Subcutaneous abdominal adipose tissue (tissue), 5 donors: ENCODE data around the gene FZR1.
"Not testable (repeated sequence)": the region's sequence is repeated elsewhere in the genome, so short reads cannot be mapped to it uniquely, and the experiment has no call there.

Source experiments
- H3K27ac ChIP-seq: one replicate; pipeline ENCODE4 v1.7.0; 2013; ENCODE audit warnings: low read depth, mild to moderate bottlenecking, inconsistent platforms, low read length, moderate library complexity
- H3K27me3 ChIP-seq, 5 donors: one replicate each; pipeline ENCODE4 v1.7.0; 2013; ENCODE audit warnings: low read length in 5 of 5, inconsistent platforms in 1 of 5; ENCODE audit not compliant: control insufficient read depth in 5 of 5, insufficient read depth in 4 of 5
- H3K36me3 ChIP-seq, 5 donors: one replicate each; pipeline ENCODE4 v1.7.0; 2013; ENCODE audit warnings: low read length in 5 of 5; ENCODE audit not compliant: control insufficient read depth in 5 of 5, insufficient read depth in 5 of 5
- H3K4me1 ChIP-seq, 5 donors: one replicate each; pipeline ENCODE4 v1.7.0; 2013; ENCODE audit warnings: low read length in 5 of 5, mild to moderate bottlenecking in 3 of 5, moderate library complexity in 1 of 5; ENCODE audit not compliant: control insufficient read depth in 5 of 5, insufficient read depth in 5 of 5
- H3K4me3 ChIP-seq, 5 donors: one replicate each; pipeline ENCODE4 v1.7.0; 2013; ENCODE audit warnings: low read length in 5 of 5, low read depth in 1 of 5
- H3K9ac ChIP-seq, 5 donors: one replicate each; pipeline ENCODE4 v1.7.0; 2013; ENCODE audit warnings: low read length in 5 of 5, mild to moderate bottlenecking in 4 of 5, moderate library complexity in 3 of 5
- H3K9me3 ChIP-seq, 5 donors: one replicate each; pipeline ENCODE4 v1.7.0; 2013; ENCODE audit warnings: low read length in 5 of 5; ENCODE audit not compliant: control insufficient read depth in 5 of 5
- donor health status: healthy.
- donor health status: healthy.
- donor health status: healthy.
- donor health status: healthy.
- donor health status: healthy.

Gene FZR1

GRCh38 chr19:3565139-3565538 is 59.0 kb downstream of the FZR1 start:
- no peaks in the 10 kb centered on the region for H3K9me3 ChIP-seq
- no peak overlapping the region for H3K4me3 ChIP-seq

GRCh38 chr19:3570042-3570441 is 63.9 kb downstream of the FZR1 start:
- not testable (repeated sequence) for H3K27me3 ChIP-seq, H3K36me3 ChIP-seq, H3K4me3 ChIP-seq, H3K27ac ChIP-seq, H3K9ac ChIP-seq, H3K9me3 ChIP-seq
- peaks cover 1 to 18% (median 16%) of the 10 kb centered on the region in 5 donors for H3K4me1 ChIP-seq

More at GRCh38 chr19:3565139-3565538, 59.0 kb downstream of the FZR1 start:
- H3K9ac ChIP-seq = no peak overlapping the region
- H3K36me3 ChIP-seq = no peaks in the 10 kb centered on the region
- no peaks in the 10 kb centered on the region for H3K4me1 ChIP-seq
- H3K27ac ChIP-seq = no peak overlapping the region
- no peaks in the 10 kb centered on the region for H3K27me3 ChIP-seq

- Histone ChIP-seq H3K9me3 (no peaks in the 10 kb centered on the region), H3K9ac (no peak overlapping the region), H3K27me3 (no peaks in the 10 kb centered on the region), H3K36me3 (peaks cover 0 to 6% (median 3%) of the 10 kb centered on the region in 5 donors), H3K4me3 (no peak overlapping the region), H3K4me1 (peaks cover 1 to 20% (median 16%) of the 10 kb centered on the region in 5 donors), H3K27ac (no peak overlapping the region)
Observed at GRCh38 chr19:3570606-3571011, 64.5 kb downstream of the FZR1 start.

- Histone ChIP-seq H3K9ac (peak overlapping the region in 4 of 5 donors; percentile 26 to 80 (median 66)), H3K27me3 (no peaks in the 10 kb centered on the region), H3K36me3 (peaks cover 0 to 15% (median 5%) of the 10 kb centered on the region in 5 donors), H3K27ac (no peak overlapping the region), H3K4me3 (peak overlapping the region; percentile 69 to 82 (median 74)), H3K4me1 (peaks cover 4 to 31% (median 28%) of the 10 kb centered on the region in 5 donors), H3K9me3 (no peaks in the 10 kb centered on the region)
Observed at GRCh38 chr19:3572132-3572854, 66.2 kb downstream of the FZR1 start.

- Histone ChIP-seq H3K9me3 (no peaks in the 10 kb centered on the region), H3K9ac (peak within 1 kb of the TSS in 4 of 5 donors; percentile 60 to 80 (median 72)), H3K4me3 (peak within 1 kb of the TSS; percentile 71 to 83 (median 82)), H3K27me3 (no peaks in the 10 kb centered on the region), H3K4me1 (peaks cover 4 to 31% (median 28%) of the 10 kb centered on the region in 5 donors), H3K36me3 (peaks cover 0 to 15% (median 5%) of the 10 kb centered on the region in 5 donors), H3K27ac (no peak within 1 kb of the TSS)
Observed at GRCh38 chr19:3572855-3573161, 66.7 kb downstream of the FZR1 start, which contains the start of gene HMG20B. TSS of gene HMG20B (plus strand) at chr19:3572944. CDS start at chr19:3573310, 366 bp downstream.

- no peaks in the 10 kb centered on the region for H3K9me3 ChIP-seq
- H3K9ac ChIP-seq = peak overlapping the region in 4 of 5 donors; percentile 60 to 80 (median 68)
- peaks cover 4 to 31% (median 28%) of the 10 kb centered on the region in 5 donors for H3K4me1 ChIP-seq
- H3K27ac ChIP-seq = no peak overlapping the region
- H3K36me3 ChIP-seq = peaks cover 0 to 15% (median 5%) of the 10 kb centered on the region in 5 donors
- H3K27me3 ChIP-seq = no peaks in the 10 kb centered on the region
- H3K4me3 ChIP-seq = peak overlapping the region in 4 of 5 donors; percentile 71 to 83 (median 78)
Observed at GRCh38 chr19:3573162-3573857, 67.2 kb downstream of the FZR1 start.

GRCh38 chr19:3573858-3574637 is 67.9 kb downstream of the FZR1 start:
- Histone ChIP-seq H3K9ac (peak overlapping the region in 1 of 5 donors; percentile 80), H3K4me3 (peak overlapping the region in 4 of 5 donors; percentile 71 to 83 (median 78)), H3K36me3 (peaks cover 0 to 17% (median 5%) of the 10 kb centered on the region in 5 donors), H3K27ac (no peak overlapping the region), H3K4me1 (peaks cover 4 to 31% (median 28%) of the 10 kb centered on the region in 5 donors), H3K27me3 (no peaks in the 10 kb centered on the region), H3K9me3 (no peaks in the 10 kb centered on the region)

- Histone ChIP-seq H3K4me1 (peaks cover 4 to 43% (median 32%) of the 10 kb centered on the region in 5 donors), H3K9me3 (no peaks in the 10 kb centered on the region)
Observed at GRCh38 chr19:3575260-3575741, 69.2 kb downstream of the FZR1 start.

GRCh38 chr19:3575949-3576673 is 70.0 kb downstream of the FZR1 start:
- peak overlapping the region in 3 of 5 donors; percentile 29 to 62 (median 36) for H3K4me3 ChIP-seq
- no peaks in the 10 kb centered on the region for H3K9me3 ChIP-seq
- H3K36me3 ChIP-seq = peaks cover 0 to 17% (median 5%) of the 10 kb centered on the region in 5 donors
- H3K4me1 ChIP-seq = peaks cover 6 to 47% (median 37%) of the 10 kb centered on the region in 5 donors
- no peak overlapping the region for H3K27ac ChIP-seq
- no peaks in the 10 kb centered on the region for H3K27me3 ChIP-seq
- peak overlapping the region in 1 of 5 donors; percentile 28 for H3K9ac ChIP-seq

More at GRCh38 chr19:3575260-3575741, 69.2 kb downstream of the FZR1 start:
- no peak overlapping the region for H3K27ac ChIP-seq
- no peak overlapping the region for H3K4me3 ChIP-seq
- H3K36me3 ChIP-seq = peaks cover 0 to 17% (median 5%) of the 10 kb centered on the region in 5 donors
- H3K9ac ChIP-seq = no peak overlapping the region
- H3K27me3 ChIP-seq = no peaks in the 10 kb centered on the region
